ENCODE data around the gene HMGN2.

The HMGN2 gene

GRCh38 chr1:26472320-26472900 lies at the start of gene HMGN2:
Gene HMGN2, plus strand, starts transcription at chr1:26472440. Its CDS starts 173 bp downstream, at chr1:26472613.
- peak; percentile 72 to 79 for DNase-seq

GRCh38 chr1:26429721-26430120 lies 42.5 kb upstream of the HMGN2 start:
- no peak for DNase-seq

DNA sequence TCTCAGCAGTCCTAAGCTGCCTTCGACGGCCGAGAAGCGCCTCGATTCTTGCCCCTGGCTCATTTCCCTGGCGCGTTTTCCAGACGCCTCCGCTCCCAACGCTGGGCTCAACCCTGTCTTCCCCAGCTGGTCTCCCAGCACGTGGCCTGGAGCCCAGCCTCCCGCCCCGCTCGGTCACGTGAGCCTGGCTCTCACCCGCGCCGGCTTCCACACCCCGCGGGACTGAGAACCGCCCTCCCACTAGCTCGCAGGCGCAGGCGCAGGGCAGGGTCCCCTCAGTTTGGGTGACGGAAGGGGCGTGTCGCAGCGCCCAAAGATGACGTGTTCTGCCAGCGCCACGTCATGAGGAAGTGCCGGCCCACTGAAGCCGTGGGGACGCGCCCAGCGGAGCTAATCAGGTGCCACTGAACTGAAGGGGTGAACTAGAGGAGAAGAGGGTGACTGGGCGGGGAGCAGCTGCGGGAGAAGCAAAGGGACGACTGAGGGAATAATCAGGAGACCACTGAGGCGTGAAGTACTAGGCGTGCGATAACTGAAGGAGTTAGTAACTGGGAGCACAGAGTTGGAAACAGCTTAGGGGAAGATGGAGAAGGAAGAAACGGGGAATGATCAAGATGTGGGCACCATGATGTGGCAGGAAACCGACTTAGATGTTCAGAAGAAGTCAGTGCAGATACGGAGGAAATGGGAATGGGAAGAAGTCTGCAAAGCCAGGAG lies 40.1 kb upstream of the HMGN2 start, which contains the start of gene DHDDS:
Gene DHDDS, plus strand, starts transcription at position 343 of the 717 bp plus-strand sequence. CDS start 625 bp downstream, outside the sequence.
- DNase-seq, result peak; percentile 93 to 94

GRCh38 chr1:26432793-26433192 lies 39.4 kb upstream of the HMGN2 start:
- no peak for DNase-seq

- no peak for DNase-seq
These were observed 38.0 kb upstream of the HMGN2 start for GRCh38 chr1:26434161-26434752.

- no peak for DNase-seq
These were observed 34.2 kb upstream of the HMGN2 start for GRCh38 chr1:26438041-26438440.

- DNase-seq, result no peak
These were observed 32.0 kb upstream of the HMGN2 start for GRCh38 chr1:26440259-26440658.

GRCh38 chr1:26449868-26450267 lies 22.4 kb upstream of the HMGN2 start:
- no peak for DNase-seq

GRCh38 chr1:26450908-26451307 lies 21.3 kb upstream of the HMGN2 start:
- no peak for DNase-seq

DNA sequence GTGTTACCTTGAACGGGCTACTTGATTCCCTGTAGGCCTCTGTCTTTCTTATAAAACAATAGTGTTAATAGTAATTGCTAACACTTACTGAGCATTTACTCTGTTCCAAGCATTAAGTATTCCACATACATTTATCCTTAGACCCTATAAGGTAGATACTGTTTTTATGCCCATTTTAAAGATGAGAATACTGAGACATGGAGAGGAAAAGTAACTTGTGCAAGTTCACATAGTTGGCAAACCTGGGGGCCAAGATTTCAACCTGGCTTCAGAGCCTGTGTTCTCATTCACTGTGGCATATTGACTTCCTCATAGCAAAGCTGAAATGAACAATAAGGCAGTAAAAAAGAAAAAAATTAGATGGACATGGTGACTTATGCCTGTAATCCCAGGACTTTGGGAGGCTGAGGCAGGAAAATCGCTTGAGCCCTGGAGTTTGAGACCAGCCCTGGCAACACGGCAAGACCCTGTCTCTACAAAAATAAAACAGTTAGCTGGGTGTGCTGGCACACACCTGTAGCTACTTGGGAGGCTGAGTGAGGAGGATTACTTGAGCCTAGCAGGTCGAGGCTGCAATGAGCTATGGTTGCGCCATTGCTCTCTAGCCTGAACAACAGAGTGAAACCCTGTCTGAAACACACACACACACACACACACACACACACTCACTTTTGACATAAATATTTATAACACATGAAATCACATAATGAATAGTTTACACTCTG lies 19.6 kb upstream of the HMGN2 start:
- no peak for DNase-seq

DNA sequence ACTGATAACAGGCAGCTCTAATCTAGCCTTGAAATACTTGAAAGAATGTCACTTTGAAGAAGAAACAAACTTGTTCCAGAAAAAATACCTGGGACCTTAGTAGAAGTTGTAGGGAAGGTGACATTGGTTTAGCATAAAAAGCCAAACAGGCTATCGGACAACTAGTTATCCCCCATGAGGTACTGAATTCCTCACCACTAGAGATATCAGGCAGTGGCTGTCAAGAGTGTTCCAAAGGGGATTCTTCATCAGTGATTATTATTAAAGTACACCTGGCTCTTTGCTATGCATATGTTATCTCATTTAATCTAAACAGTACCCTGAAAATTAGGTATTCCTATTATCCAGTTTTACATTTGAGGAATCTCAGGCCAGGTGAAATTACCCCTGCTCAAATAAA lies 13.1 kb upstream of the HMGN2 start:
- no peak for DNase-seq

- DNase-seq, result no peak
These were observed 12.6 kb upstream of the HMGN2 start for GRCh38 chr1:26459573-26460031.

DNA sequence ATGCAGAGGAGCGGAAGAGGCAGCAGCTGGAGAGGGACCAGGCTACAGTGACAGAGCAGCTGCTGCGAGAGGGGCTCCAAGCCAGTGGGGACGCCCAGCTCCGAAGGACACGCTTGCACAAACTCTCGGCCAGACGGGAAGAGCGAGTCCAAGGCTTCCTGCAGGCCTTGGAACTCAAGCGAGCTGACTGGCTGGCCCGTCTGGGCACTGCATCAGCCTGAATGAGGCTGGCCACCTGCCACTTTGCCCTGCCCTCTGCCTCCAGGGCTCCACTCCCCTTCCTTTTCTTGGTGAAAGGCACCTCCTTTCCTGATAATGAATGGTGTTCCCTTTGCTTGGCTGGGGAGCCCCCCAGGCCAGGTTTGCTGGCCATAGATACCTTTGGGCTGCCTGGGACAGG lies 3.3 kb upstream of the HMGN2 start:
- no peak for DNase-seq

DNA sequence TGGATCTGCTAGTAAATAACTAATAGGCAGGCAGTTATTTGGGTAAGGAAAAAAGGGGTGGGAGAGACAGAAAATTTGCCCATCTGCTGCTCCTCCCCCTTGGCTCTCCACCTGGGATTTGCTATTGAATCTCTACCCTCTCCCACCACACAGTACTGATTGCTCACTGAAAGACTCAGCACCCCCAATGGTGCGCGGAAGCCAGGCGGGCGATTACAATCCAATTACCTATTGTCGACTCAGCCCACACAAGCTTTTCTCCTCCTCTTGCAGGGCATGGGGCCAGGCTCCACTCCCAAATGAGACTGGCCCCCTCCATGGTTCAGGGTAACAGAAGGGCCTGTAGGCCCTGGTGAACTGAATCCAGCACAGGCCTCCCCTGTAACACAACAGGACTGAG lies 2.7 kb upstream of the HMGN2 start:
- no peak for DNase-seq

DNA sequence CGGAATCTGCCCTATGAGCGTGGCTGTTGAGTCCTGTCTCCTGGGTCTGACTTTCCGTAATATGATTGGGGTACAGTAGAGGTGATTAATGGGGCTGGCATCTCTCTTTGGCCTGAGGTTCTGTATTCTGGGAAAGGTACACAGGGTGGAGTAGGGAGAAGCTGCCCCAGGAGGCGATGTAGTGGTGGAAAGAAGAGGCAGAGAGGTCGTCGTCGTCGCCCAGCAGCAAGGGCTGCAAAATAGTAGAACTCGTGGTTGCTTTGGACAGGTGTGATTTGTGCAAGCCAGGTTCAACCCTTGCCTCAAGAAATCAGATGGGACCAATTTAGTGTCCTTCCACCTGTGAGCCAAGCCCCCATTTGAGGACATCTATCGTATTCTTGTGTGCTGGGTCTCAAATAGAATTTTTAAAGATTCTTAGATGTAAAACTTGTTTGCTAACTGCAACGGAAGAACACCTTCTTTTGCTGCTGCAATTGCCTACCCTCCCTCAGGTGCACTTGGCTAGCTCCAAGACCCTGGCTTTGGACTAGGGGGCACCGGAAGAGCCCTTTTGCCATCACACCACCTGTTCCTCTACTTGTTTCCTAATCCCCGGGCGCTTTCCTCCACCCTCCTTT lies 1.3 kb upstream of the HMGN2 start:
- no peak for DNase-seq

DNA sequence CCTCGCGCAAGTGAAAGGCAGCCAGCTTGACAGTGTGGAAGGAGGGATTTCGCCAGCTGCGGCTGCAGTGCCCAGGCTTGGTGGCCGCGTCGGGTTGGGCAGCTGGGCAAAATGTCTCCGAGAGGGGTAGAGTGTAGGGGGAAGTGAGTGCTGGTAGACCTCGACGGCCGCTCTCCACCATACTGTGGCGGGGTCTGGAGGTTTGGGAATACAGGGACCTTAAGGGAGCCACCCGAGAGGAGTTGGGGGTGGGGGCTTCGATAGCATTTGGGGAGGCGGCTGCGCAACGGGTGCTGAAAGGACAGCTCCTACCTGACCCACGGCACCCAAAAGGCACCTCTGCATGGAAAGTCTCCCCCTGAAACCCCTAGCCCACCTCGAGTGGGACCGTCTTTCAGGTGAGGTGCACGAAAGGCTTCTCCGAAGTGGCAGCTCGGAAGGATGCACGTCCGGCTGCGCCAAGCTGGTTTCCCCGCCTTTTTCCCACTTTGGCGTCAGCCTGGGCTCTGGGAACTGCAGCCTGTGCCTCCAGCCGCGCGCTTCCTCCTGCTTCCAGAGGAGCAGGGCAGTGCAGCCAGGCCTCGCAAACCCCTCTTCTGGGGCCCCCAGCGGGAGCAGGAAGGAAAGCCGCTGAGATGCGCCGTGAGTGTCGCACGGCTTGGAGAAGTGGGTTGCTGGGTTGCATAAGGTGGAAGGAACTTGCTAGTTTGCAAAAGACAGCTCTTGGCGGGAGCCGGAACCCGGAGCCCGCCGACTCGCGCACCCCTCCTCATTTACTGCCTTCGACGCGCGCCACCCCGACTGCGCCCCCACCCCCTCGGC lies 531 bp upstream of the HMGN2 start:
- DNase-seq, result peak; percentile 53 to 72

DNA sequence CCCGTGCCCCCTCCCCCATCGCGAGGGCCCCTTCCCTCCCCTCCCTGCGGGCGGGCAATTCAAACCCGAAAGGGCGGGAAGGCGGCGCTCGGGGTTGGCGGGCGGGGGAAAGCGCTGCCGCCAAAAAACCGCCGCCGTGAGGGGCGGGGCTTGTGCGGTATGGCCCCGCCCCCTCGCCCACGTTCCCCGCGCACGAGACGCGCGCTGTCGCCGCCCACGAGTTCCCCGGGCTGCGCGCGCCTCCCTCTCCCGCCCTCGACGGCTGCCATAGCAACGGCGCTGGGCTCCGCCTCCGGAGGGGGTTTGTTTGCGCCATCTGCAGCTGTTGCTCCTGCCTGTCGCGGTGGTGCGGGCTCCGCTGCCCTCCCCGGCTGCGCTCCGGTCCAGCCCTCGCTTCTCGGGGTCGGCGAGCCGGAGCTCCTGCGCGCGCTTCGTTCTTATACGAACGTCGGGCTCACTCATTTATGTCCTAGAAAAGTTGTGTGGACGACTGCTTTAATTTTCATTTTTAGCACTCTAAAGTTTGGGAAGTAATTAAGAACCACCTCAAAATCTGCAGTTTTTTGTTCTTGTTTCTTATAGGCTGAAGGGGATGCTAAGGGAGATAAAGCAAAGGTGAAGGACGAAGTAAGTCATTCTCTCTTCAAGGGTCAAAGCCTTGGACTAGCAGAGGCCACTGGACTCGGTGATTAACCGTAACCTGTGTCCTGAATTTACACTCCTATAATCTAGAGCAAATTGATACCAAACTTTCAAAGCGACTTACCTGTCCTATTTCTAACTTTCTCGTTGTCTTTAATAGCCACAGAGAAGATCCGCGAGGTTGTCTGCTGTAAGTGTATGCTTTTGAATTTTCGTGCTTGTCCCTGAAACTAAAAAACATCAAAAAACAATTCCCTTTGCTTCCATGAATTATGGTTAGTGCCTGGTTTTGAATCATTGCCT lies 933 bp downstream of the HMGN2 start:
- peak; percentile 81 to 87 for DNase-seq

GRCh38 chr1:26474818-26475217 lies 2.6 kb downstream of the HMGN2 start:
- DNase-seq, result no peak

DNA sequence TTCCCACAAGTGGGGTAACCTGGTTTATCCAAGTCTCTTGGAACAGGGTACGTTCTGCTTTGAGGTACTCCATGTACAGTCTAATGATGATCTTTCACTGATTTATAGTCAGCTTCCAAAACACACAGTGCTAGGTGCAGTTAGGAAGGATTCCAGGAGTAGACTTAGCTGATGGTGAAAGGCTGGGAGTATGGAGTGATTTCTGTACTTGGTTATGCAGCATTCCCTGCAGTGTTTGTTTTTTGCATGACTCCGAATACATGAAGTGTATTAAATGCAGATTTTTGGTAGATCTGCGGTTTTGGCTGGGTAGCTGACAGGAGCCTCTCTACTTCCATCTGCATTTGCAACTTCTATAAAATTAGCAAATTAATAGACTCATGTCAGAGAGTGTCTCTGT lies 3.7 kb downstream of the HMGN2 start:
- DNase-seq, result no peak

- DNase-seq, result no peak
These were observed 4.7 kb downstream of the HMGN2 start for GRCh38 chr1:26476958-26477357.
